HepG2 (cell line): ENCODE data around the gene MYH7B. TPM values are rescaled to one million over a fixed set of nuclear protein-coding genes. Genes with fewer than 3 reads are reported as not detected.

Source experiments
- AGO1 ChIP-seq: fragments of 200-400 bp; formaldehyde crosslinking; IDR thresholded peaks from 2 replicates; pipeline ENCODE4 v1.6.1; 2017; ENCODE audit warnings: mild to moderate bottlenecking, low read depth, low read length, moderate library complexity; ENCODE audit not compliant: poor library complexity, severe bottlenecking
- AGO2 ChIP-seq: fragments of 200-400 bp; formaldehyde crosslinking; optimal IDR thresholded peaks from 2 replicates; pipeline ENCODE3; 2017; ENCODE audit warnings: mild to moderate bottlenecking, low read depth, low read length, moderate library complexity
- CAMTA2 ChIP-seq: sonication (generic); formaldehyde crosslinking; IDR thresholded peaks from 2 replicates; pipeline ENCODE4 v1.4.0; 2020; ENCODE audit warnings: mild to moderate bottlenecking, missing genetic modification reagents, borderline replicate concordance
- EED ChIP-seq: sonication (generic); formaldehyde crosslinking; IDR thresholded peaks from 2 replicates; pipeline ENCODE4 v1.5.0; 2020; ENCODE audit warnings: mild to moderate bottlenecking, missing genetic modification reagents
- HDAC6 ChIP-seq: fragments of 200-600 bp; sonication (generic); IDR thresholded peaks from 2 replicates; pipeline ENCODE4 v1.7.0; 2017; ENCODE audit warnings: mild to moderate bottlenecking, antibody characterized with exemption, low read length, low read depth
- HES4 ChIP-seq: sonication (generic); formaldehyde crosslinking; IDR thresholded peaks from 2 replicates; pipeline ENCODE4 v1.9.0; 2021; ENCODE audit warnings: mild to moderate bottlenecking, missing genetic modification reagents, borderline replicate concordance
- HNRNPLL ChIP-seq: fragments of 200-400 bp; formaldehyde crosslinking; IDR thresholded peaks from 2 replicates; pipeline ENCODE4 v1.6.1; 2017; ENCODE audit warnings: mild to moderate bottlenecking, low read depth, low read length; ENCODE audit not compliant: poor library complexity, severe bottlenecking
- NAIF1 ChIP-seq: sonication (generic); formaldehyde crosslinking; IDR thresholded peaks from 2 replicates; pipeline ENCODE4 v1.5.0; 2020; ENCODE audit warnings: mild to moderate bottlenecking, missing genetic modification reagents, borderline replicate concordance
- NFE2L1 ChIP-seq: sonication (generic); formaldehyde crosslinking; IDR thresholded peaks from 2 replicates; pipeline ENCODE4 v1.4.0; 2020; ENCODE audit warnings: missing genetic modification reagents, mild to moderate bottlenecking, borderline replicate concordance
- RAD51 ChIP-seq: fragments of 450-650 bp; IDR thresholded peaks from 2 replicates; pipeline ENCODE4 v1.6.1; 2016; ENCODE audit warnings: borderline replicate concordance
- RFX1 ChIP-seq: fragments of 450-650 bp; IDR thresholded peaks from 2 replicates; pipeline ENCODE4 v1.6.1; 2017
- SIN3B ChIP-seq: fragments of 150-350 bp; IDR thresholded peaks from 2 replicates; pipeline ENCODE4 v1.6.1; 2014; ENCODE audit warnings: low read length
- SP2 ChIP-seq: sonication (generic); formaldehyde crosslinking; IDR thresholded peaks from 2 replicates; pipeline ENCODE4 v1.5.1; 2020; ENCODE audit warnings: mild to moderate bottlenecking, missing genetic modification reagents
- TAF15 ChIP-seq: fragments of 200-400 bp; formaldehyde crosslinking; IDR thresholded peaks from one replicate; pipeline ENCODE4 v1.6.1; 2018; ENCODE audit warnings: mild to moderate bottlenecking, low read depth, low read length; ENCODE audit not compliant: poor library complexity, severe bottlenecking
- ZBTB38 ChIP-seq: sonication (generic); formaldehyde crosslinking; IDR thresholded peaks from 2 replicates; pipeline ENCODE4 v1.5.1; 2020; ENCODE audit warnings: mild to moderate bottlenecking, missing genetic modification reagents
- ZBTB4 ChIP-seq: sonication (generic); formaldehyde crosslinking; IDR thresholded peaks from 2 replicates; pipeline ENCODE4 v1.4.0; 2020; ENCODE audit warnings: missing genetic modification reagents, mild to moderate bottlenecking, borderline replicate concordance
- ZHX1 ChIP-seq: sonication (generic); formaldehyde crosslinking; IDR thresholded peaks from 2 replicates; pipeline ENCODE4 v1.8.1; 2022; ENCODE audit warnings: low read depth, mild to moderate bottlenecking, missing genetic modification reagents
- ZKSCAN8 ChIP-seq: IDR thresholded peaks from 2 replicates; pipeline ENCODE4 v1.6.1; 2016; ENCODE audit warnings: borderline replicate concordance, missing genetic modification reagents, missing compliant biosample characterization
- ZNF296 ChIP-seq: sonication (generic); formaldehyde crosslinking; conservative IDR thresholded peaks from 2 replicates; pipeline ENCODE4 v1.5.0; 2020; ENCODE audit warnings: mild to moderate bottlenecking, missing genetic modification reagents
- ZNF343 ChIP-seq: sonication (generic); formaldehyde crosslinking; IDR thresholded peaks from 2 replicates; pipeline ENCODE4 v1.4.0; 2020; ENCODE audit warnings: mild to moderate bottlenecking, missing genetic modification reagents
- ZNF382 ChIP-seq: sonication (generic); formaldehyde crosslinking; IDR thresholded peaks from 2 replicates; pipeline ENCODE4 v1.5.0; 2020; ENCODE audit warnings: missing genetic modification reagents, mild to moderate bottlenecking, borderline replicate concordance
- ZNF619 ChIP-seq: sonication (generic); formaldehyde crosslinking; IDR thresholded peaks from 2 replicates; pipeline ENCODE4 v1.4.0; 2020; ENCODE audit warnings: mild to moderate bottlenecking, missing genetic modification reagents
- polyA plus RNA-seq, 8 experiments: library from polyadenylated mRNA; depleted of rRNA in 3 of 8; stranded (reverse) in 7 of 8; unstranded in 1 of 8; fragments of >200 nt; fragmentation: Illumina TruSeq in 4 of 8; extraction: Trizol in 4 of 8; gene quantifications; 2 replicates each; pipeline versions ENCODE4 v1.2.1 to v1.2.3, GENCODE V29; 2011 to 2016; ENCODE audit warnings: low read depth in 4 of 8, missing spikeins in 1 of 8, mixed read lengths in 1 of 8; ENCODE audit not compliant: insufficient read depth in 1 of 8
- total RNA-seq, 5 experiments: library from RNA; depleted of rRNA; stranded (reverse); fragments of >200 nt; fragmentation: Illumina TruSeq; extraction: Trizol; gene quantifications; 2 replicates each; pipeline ENCODE4 v1.2.3, GENCODE V29; 2016; ENCODE audit warnings: low read depth in 1 of 5
- TF ChIP-seq, protein P1 (sequence below): sonication (generic); formaldehyde crosslinking; IDR thresholded peaks from 2 replicates; pipeline ENCODE4 v1.5.0; 2020; ENCODE audit warnings: mild to moderate bottlenecking, missing genetic modification reagents

Gene MYH7B
- total and polyA plus RNA-seq, 2 of the 13 experiments (the other 11 are each of a cell fraction or from before 2014, with no cell fraction given) = 0.05 to 0.20 TPM

DNA sequence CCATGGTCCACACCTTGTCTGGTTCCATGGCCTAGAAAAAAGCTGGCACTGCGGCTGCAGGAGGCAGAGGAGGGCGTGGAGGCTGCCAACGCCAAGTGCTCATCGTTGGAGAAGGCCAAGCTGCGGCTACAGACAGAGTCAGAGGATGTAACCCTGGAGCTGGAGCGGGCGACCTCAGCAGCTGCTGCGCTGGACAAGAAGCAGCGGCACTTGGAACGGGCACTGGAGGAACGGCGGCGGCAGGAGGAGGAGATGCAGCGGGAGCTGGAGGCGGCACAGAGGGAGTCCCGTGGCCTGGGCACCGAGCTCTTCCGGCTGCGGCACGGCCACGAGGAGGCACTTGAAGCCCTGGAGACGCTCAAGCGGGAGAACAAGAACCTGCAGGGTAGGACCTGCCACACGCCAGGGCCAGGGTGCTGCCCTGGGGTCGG lies 43.4 kb downstream of the MYH7B start (continued):
- TF ChIP-seq HES4 (CRISPR knock-in tag) (0 out of 2 replicates have a peak, but pooled peaks have one; percentile 25), NFE2L1 (CRISPR knock-in tag) (no peak), ZBTB38 (CRISPR knock-in tag) (0 out of 2 replicates have a peak, but pooled peaks have one; percentile 5), ZNF619 (CRISPR knock-in tag) (no peak), RAD51 (no peak), ZNF382 (CRISPR knock-in tag) (no peak), ZNF296 (CRISPR knock-in tag) (no peak), AGO2 (peak; percentile 70), ZHX1 (no peak), RFX1 (no peak), TAF15 (no peak), EED (CRISPR knock-in tag) (no peak), SP2 (CRISPR knock-in tag) (no peak), SIN3B (no peak), ZKSCAN8 (CRISPR knock-in tag) (no peak), CAMTA2 (CRISPR knock-in tag) (no peak), AGO1 (no peak), HDAC6 (no peak), ZBTB4 (CRISPR knock-in tag) (no peak), ZNF343 (CRISPR knock-in tag) (no peak), NAIF1 (CRISPR knock-in tag) (no peak), HNRNPLL (no peak)
- TF ChIP-seq, protein P1, sequence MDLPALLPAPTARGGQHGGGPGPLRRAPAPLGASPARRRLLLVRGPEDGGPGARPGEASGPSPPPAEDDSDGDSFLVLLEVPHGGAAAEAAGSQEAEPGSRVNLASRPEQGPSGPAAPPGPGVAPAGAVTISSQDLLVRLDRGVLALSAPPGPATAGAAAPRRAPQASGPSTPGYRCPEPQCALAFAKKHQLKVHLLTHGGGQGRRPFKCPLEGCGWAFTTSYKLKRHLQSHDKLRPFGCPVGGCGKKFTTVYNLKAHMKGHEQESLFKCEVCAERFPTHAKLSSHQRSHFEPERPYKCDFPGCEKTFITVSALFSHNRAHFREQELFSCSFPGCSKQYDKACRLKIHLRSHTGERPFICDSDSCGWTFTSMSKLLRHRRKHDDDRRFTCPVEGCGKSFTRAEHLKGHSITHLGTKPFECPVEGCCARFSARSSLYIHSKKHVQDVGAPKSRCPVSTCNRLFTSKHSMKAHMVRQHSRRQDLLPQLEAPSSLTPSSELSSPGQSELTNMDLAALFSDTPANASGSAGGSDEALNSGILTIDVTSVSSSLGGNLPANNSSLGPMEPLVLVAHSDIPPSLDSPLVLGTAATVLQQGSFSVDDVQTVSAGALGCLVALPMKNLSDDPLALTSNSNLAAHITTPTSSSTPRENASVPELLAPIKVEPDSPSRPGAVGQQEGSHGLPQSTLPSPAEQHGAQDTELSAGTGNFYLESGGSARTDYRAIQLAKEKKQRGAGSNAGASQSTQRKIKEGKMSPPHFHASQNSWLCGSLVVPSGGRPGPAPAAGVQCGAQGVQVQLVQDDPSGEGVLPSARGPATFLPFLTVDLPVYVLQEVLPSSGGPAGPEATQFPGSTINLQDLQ (CRISPR knock-in tag) = 0 out of 2 replicates have a peak, but pooled peaks have one; percentile 43
